HEK293 (cell line): ENCODE measurements around the gene CDCA3.

Experiments used
- CTCF ChIA-PET: fragments of 350-600 bp; formaldehyde crosslinking; extraction: SDS; loops from one replicate; lab custom pipeline; 2021; ENCODE audit warnings: antibody characterized with exemption; lab: Yijun Ruan, JAX
- POLR2A ChIA-PET: fragments of 300-600 bp; formaldehyde crosslinking; extraction: SDS; loops from one replicate; lab custom pipeline; 2020; ENCODE audit warnings: antibody characterized with exemption, inconsistent platforms; lab: Yijun Ruan, JAX
- H3K27ac ChIP-seq: fragments of 200-500 bp; sonication (Bioruptor generic); 2 replicates; pipeline ENCODE4 v1.5.1; 2014; ENCODE audit warnings: low read depth, low read length, control low read depth, inconsistent platforms; ENCODE audit errors: extremely low read depth
- H3K36me3 ChIP-seq, 2 experiments: fragments of 200-500 bp in 1 of 2; sonication (Bioruptor generic) in 1 of 2; 1 replicate in 1 of 2; 2 replicates in 1 of 2; pipeline ENCODE4 v1.5.1; 2014 to 2017; ENCODE audit warnings: inconsistent platforms in 2 of 2, low read length in 2 of 2; ENCODE audit not compliant: control insufficient read depth in 2 of 2, insufficient read depth in 1 of 2
- H3K4me1 ChIP-seq: fragments of 200-500 bp; sonication (Bioruptor generic); 2 replicates; pipeline ENCODE4 v1.5.1; 2014; ENCODE audit warnings: mild to moderate bottlenecking, low read length, inconsistent platforms; ENCODE audit not compliant: control insufficient read depth, insufficient read depth
- H3K4me3 ChIP-seq: 2 replicates; pipeline ENCODE4 v1.5.1; 2011; ENCODE audit warnings: low read depth, mild to moderate bottlenecking, control low read depth, low read length, moderate library complexity
- H3K9me3 ChIP-seq: fragments of 200-500 bp; sonication (Bioruptor generic); 2 replicates; pipeline ENCODE4 v1.5.1; 2014; ENCODE audit warnings: low read depth, low read length, inconsistent platforms; ENCODE audit not compliant: control insufficient read depth, insufficient read depth
- EGR2 ChIP-seq: fragments of 450-650 bp; formaldehyde crosslinking; IDR thresholded peaks from 2 replicates; pipeline ENCODE4 v1.5.1; 2016; ENCODE audit warnings: low read depth, missing biosample characterization, missing genetic modification characterization
- KLF10 ChIP-seq: fragments of 450-650 bp; IDR thresholded peaks from 2 replicates; pipeline ENCODE4 v1.5.1; 2018; ENCODE audit warnings: missing biosample characterization, mild to moderate bottlenecking, missing genetic modification characterization
- KLF16 ChIP-seq: fragments of 450-650 bp; formaldehyde crosslinking; IDR thresholded peaks from 2 replicates; pipeline ENCODE4 v1.5.1; 2017; ENCODE audit warnings: missing biosample characterization, missing genetic modification characterization
- SETDB1 ChIP-seq: IDR thresholded peaks from one replicate; pipeline ENCODE4 v1.6.1; 2017; ENCODE audit warnings: mild to moderate bottlenecking, low read length, moderate library complexity, mixed read lengths; ENCODE audit not compliant: insufficient read length
- ZBTB49 ChIP-seq: fragments of 450-650 bp; formaldehyde crosslinking; IDR thresholded peaks from 2 replicates; pipeline ENCODE4 v1.5.1; 2016; ENCODE audit warnings: missing biosample characterization, missing genetic modification characterization, low read depth
- ZFHX2 ChIP-seq: fragments of 450-650 bp; formaldehyde crosslinking; conservative IDR thresholded peaks from 2 replicates; pipeline ENCODE4 v1.5.1; 2016; ENCODE audit warnings: missing biosample characterization, missing genetic modification characterization
- ZNF114 ChIP-seq: fragments of 450-650 bp; formaldehyde crosslinking; IDR thresholded peaks from 2 replicates; pipeline ENCODE4 v1.5.0; 2017; ENCODE audit warnings: missing biosample characterization, missing genetic modification characterization
- ZNF274 ChIP-seq, 2 experiments: fragments of 200-500 bp in 1 of 2; fragments of 450-650 bp in 1 of 2; sonication (Bioruptor generic) in 1 of 2; formaldehyde crosslinking in 1 of 2; IDR thresholded peaks; 2 replicates each; pipeline versions ENCODE4 v1.5.1 to v1.6.1; 2014 to 2016; ENCODE audit warnings: borderline replicate concordance in 1 of 2, inconsistent platforms in 1 of 2, low read length in 1 of 2, missing biosample characterization in 1 of 2, missing genetic modification characterization in 1 of 2
- ZNF280C ChIP-seq: fragments of 450-650 bp; formaldehyde crosslinking; IDR thresholded peaks from 2 replicates; pipeline ENCODE4 v1.5.1; 2016; ENCODE audit warnings: missing biosample characterization, missing genetic modification characterization
- ZNF302 ChIP-seq: fragments of 450-650 bp; formaldehyde crosslinking; IDR thresholded peaks from 2 replicates; pipeline ENCODE4 v1.5.1; 2016; ENCODE audit warnings: missing biosample characterization, missing genetic modification characterization, low read depth
- ZNF341 ChIP-seq: fragments of 450-650 bp; formaldehyde crosslinking; IDR thresholded peaks from 2 replicates; pipeline ENCODE4; 2016; ENCODE audit warnings: low read depth, missing biosample characterization, missing genetic modification characterization
- ZNF394 ChIP-seq: fragments of 450-650 bp; formaldehyde crosslinking; IDR thresholded peaks from 2 replicates; pipeline ENCODE4 v1.5.1; 2016; ENCODE audit warnings: missing biosample characterization, missing genetic modification characterization, mild to moderate bottlenecking, moderate library complexity, borderline replicate concordance
- ZNF398 ChIP-seq: fragments of 450-650 bp; formaldehyde crosslinking; IDR thresholded peaks from 2 replicates; pipeline ENCODE4 v1.5.1; 2017; ENCODE audit warnings: missing biosample characterization, missing genetic modification characterization
- ZNF514 ChIP-seq: fragments of 450-650 bp; formaldehyde crosslinking; IDR thresholded peaks from 2 replicates; pipeline ENCODE4 v1.5.1; 2016; ENCODE audit warnings: missing biosample characterization, missing genetic modification characterization
- ZNF530 ChIP-seq: fragments of 450-650 bp; formaldehyde crosslinking; IDR thresholded peaks from 2 replicates; pipeline ENCODE4 v1.5.1; 2016; ENCODE audit warnings: low read depth, missing biosample characterization, missing genetic modification characterization
- ZNF555 ChIP-seq: fragments of 450-650 bp; formaldehyde crosslinking; conservative IDR thresholded peaks from 2 replicates; pipeline ENCODE4 v1.5.1; 2017; ENCODE audit warnings: missing biosample characterization, mild to moderate bottlenecking, missing genetic modification characterization, inconsistent platforms
- ZNF664 ChIP-seq: fragments of 450-650 bp; formaldehyde crosslinking; IDR thresholded peaks from 2 replicates; pipeline ENCODE4 v1.5.1; 2016; ENCODE audit warnings: missing biosample characterization, missing genetic modification characterization
- TF ChIP-seq, protein P1 (sequence below): fragments of 450-650 bp; formaldehyde crosslinking; IDR thresholded peaks from 2 replicates; pipeline ENCODE4 v1.5.1; 2016; ENCODE audit warnings: missing biosample characterization, missing genetic modification characterization

CDCA3 gene

GRCh38 chr12:6832125-6832524, 19.0 kb downstream of the CDCA3 start:
- no peak for TF ChIP-seq ZNF341 (tag by site-specific recombination)
- TF ChIP-seq ZNF555 (tag by site-specific recombination), result no peak
- TF ChIP-seq ZNF664 (tag by site-specific recombination), result no peak
- TF ChIP-seq ZNF398 (tag by site-specific recombination), result no peak
- Histone ChIP-seq H3K4me3 (no peak overlapping the region), H3K9me3 (no peaks in the 10 kb centered on the region), H3K36me3 (peaks cover 17 to 65% of the 10 kb centered on the region in 2 experiments), H3K27ac (no peak overlapping the region), H3K4me1 (no peaks in the 10 kb centered on the region)
- POLR2A ChIA-PET, result interaction anchor here (1.2 to 6.0 kb wide), 4 partner anchors 10 to 66 kb away, joined by 3 to 55 read pairs (median 6); partner anchors contain the start of genes CDCA3, GPR162, PTMS and USP5
- CTCF ChIA-PET, result interaction anchor here (1.2 to 7.4 kb wide), 3 partner anchors 14 to 79 kb away, joined by 3 to 75 read pairs (median 14); partner anchors contain the start of genes CDCA3, MLF2 and USP5

- Histone ChIP-seq H3K27ac (no peak overlapping the region), H3K9me3 (no peaks in the 10 kb centered on the region), H3K36me3 (peaks cover 17 to 59% of the 10 kb centered on the region in 2 experiments), H3K4me1 (no peaks in the 10 kb centered on the region), H3K4me3 (no peak overlapping the region)
- CTCF ChIA-PET, result interaction anchor here (1.1 to 7.4 kb wide), 4 partner anchors 15 to 106 kb away, joined by 3 to 75 read pairs (median 3); partner anchors contain the start of gene MLF2
- TF ChIP-seq EGR2 (tag by site-specific recombination) (peak; percentile 76), ZNF530 (tag by site-specific recombination) (no peak), ZNF114 (no peak), ZFHX2 (tag by site-specific recombination) (peak; percentile 63), ZNF394 (tag by site-specific recombination) (peak; percentile 27; the same call in 1 of the 2 replicates)
- POLR2A ChIA-PET, result interaction anchor here (1.2 to 6.0 kb wide), 4 partner anchors 8 to 66 kb away, joined by 3 to 55 read pairs (median 5); partner anchors contain the start of genes CDCA3, PTMS and USP5
Measured at GRCh38 chr12:6831450-6831995, 19.6 kb downstream of the CDCA3 start.

- Histone ChIP-seq H3K27ac (no peak overlapping the region), H3K36me3 (peaks cover 15 to 54% of the 10 kb centered on the region in 2 experiments), H3K9me3 (no peaks in the 10 kb centered on the region), H3K4me3 (no peak overlapping the region), H3K4me1 (no peaks in the 10 kb centered on the region)
- POLR2A ChIA-PET, result interaction anchor here (2.3 to 6.0 kb wide), 3 partner anchors 9 to 36 kb away, joined by 6 to 55 read pairs (median 11); partner anchors contain the start of genes CDCA3, TPI1 and USP5
- CTCF ChIA-PET, result interaction anchor here (1.1 to 7.4 kb wide), 4 partner anchors 15 to 107 kb away, joined by 3 to 75 read pairs (median 6); partner anchors contain the start of gene MLF2
- TF ChIP-seq ZNF514 (no peak), SETDB1 (no peak), KLF16 (no peak), ZBTB49 (tag by site-specific recombination) (no peak), ZNF302 (no peak), ZNF274 (IDR thresholded peaks at IDR 0.05; ENCODE audit: low read length) (no peak), ZNF274 (tag by site-specific recombination; IDR thresholded peaks at IDR 0.05; ENCODE audit: borderline replicate concordance) (no peak), KLF10 (no peak), ZNF280C (tag by site-specific recombination) (no peak)
- TF ChIP-seq, protein P1, sequence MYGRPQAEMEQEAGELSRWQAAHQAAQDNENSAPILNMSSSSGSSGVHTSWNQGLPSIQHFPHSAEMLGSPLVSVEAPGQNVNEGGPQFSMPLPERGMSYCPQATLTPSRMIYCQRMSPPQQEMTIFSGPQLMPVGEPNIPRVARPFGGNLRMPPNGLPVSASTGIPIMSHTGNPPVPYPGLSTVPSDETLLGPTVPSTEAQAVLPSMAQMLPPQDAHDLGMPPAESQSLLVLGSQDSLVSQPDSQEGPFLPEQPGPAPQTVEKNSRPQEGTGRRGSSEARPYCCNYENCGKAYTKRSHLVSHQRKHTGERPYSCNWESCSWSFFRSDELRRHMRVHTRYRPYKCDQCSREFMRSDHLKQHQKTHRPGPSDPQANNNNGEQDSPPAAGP (tag by site-specific recombination), result no peak
Measured at GRCh38 chr12:6830999-6831398, 20.1 kb downstream of the CDCA3 start.
